ENCODE data around the gene USP49.

Gene USP49

GRCh38 chr6:41877051-41877680, 18.0 kb downstream of the USP49 start:
- ATAC-seq (ENCODE audit: insufficient read depth, low read depth) (no peak), DNase-seq (no peak)
- peaks cover 2% of the 10 kb centered on the region; the same call in 1 of the 2 replicates for H3K36me3 ChIP-seq (ENCODE audit: insufficient read depth, low read length)
- H3K27ac ChIP-seq (ENCODE audit: low read length), result no peak overlapping the region
- H3K9ac ChIP-seq (ENCODE audit: low read depth, low read length), result no peak overlapping the region
- no peaks in the 10 kb centered on the region for H3K4me1 ChIP-seq (ENCODE audit: insufficient read depth, low read length)
- peaks cover 2% of the 10 kb centered on the region; the same call in 1 of the 2 replicates for H4K20me1 ChIP-seq (ENCODE audit: insufficient read depth, low read length)
- peaks cover 48% of the 10 kb centered on the region for H3K79me2 ChIP-seq (ENCODE audit: insufficient read depth, low read length)
- no peak overlapping the region for H3K4me2 ChIP-seq (ENCODE audit: insufficient read depth, low read length)
- no peak overlapping the region for H2AFZ ChIP-seq (ENCODE audit: low read depth, low read length)
- no peaks in the 10 kb centered on the region for H3K27me3 ChIP-seq (ENCODE audit: insufficient read depth, low read length, poor library complexity)
- no peak overlapping the region for H3K4me3 ChIP-seq (ENCODE audit: low read depth in 1 of 2, low read length in 2 of 2)
- H3K9me3 ChIP-seq (ENCODE audit: insufficient read depth, low read length, severe bottlenecking), result no peaks in the 10 kb centered on the region
- TF ChIP-seq EZH2 (IDR thresholded peaks at IDR 0.05; ENCODE audit: borderline replicate concordance, low read depth, low read length, severe bottlenecking) (no peak), CTCF (IDR thresholded peaks at IDR 0.05; ENCODE audit: borderline replicate concordance, extremely low read depth, low read length, poor library complexity, severe bottlenecking) (no peak)

- Histone ChIP-seq H3K36me3 (ENCODE audit: insufficient read depth, low read length) (peaks cover 18% of the 10 kb centered on the region), H3K27ac (ENCODE audit: low read length) (no peak overlapping the region), H3K27me3 (ENCODE audit: insufficient read depth, low read length, poor library complexity) (no peaks in the 10 kb centered on the region), H3K4me2 (ENCODE audit: insufficient read depth, low read length) (no peak overlapping the region), H2AFZ (ENCODE audit: low read depth, low read length) (no peak overlapping the region), H4K20me1 (ENCODE audit: insufficient read depth, low read length) (no peaks in the 10 kb centered on the region), H3K4me1 (ENCODE audit: insufficient read depth, low read length) (no peaks in the 10 kb centered on the region), H3K9ac (ENCODE audit: low read depth, low read length) (no peak overlapping the region), H3K79me2 (ENCODE audit: insufficient read depth, low read length) (peaks cover 37% of the 10 kb centered on the region), H3K9me3 (ENCODE audit: insufficient read depth, low read length, severe bottlenecking) (no peaks in the 10 kb centered on the region), H3K4me3 (ENCODE audit: low read depth in 1 of 2, low read length in 2 of 2) (no peak overlapping the region)
- DNase-seq, result no peak
- TF ChIP-seq CTCF (IDR thresholded peaks at IDR 0.05; ENCODE audit: borderline replicate concordance, extremely low read depth, low read length, poor library complexity, severe bottlenecking) (no peak), EZH2 (IDR thresholded peaks at IDR 0.05; ENCODE audit: borderline replicate concordance, low read depth, low read length, severe bottlenecking) (no peak)
- ATAC-seq (ENCODE audit: insufficient read depth, low read depth), result no peak
Measured at GRCh38 chr6:41874741-41875140, 20.4 kb downstream of the USP49 start.

- Histone ChIP-seq H3K27ac (ENCODE audit: low read length) (no peak overlapping the region), H3K9ac (ENCODE audit: low read depth, low read length) (no peak overlapping the region), H3K79me2 (ENCODE audit: insufficient read depth, low read length) (peaks cover 17% of the 10 kb centered on the region; the same call in 1 of the 2 replicates), H4K20me1 (ENCODE audit: insufficient read depth, low read length) (no peaks in the 10 kb centered on the region), H3K36me3 (ENCODE audit: insufficient read depth, low read length) (peaks cover 24% of the 10 kb centered on the region), H3K4me1 (ENCODE audit: insufficient read depth, low read length) (no peaks in the 10 kb centered on the region), H3K27me3 (ENCODE audit: insufficient read depth, low read length, poor library complexity) (no peaks in the 10 kb centered on the region), H2AFZ (ENCODE audit: low read depth, low read length) (no peak overlapping the region), H3K9me3 (ENCODE audit: insufficient read depth, low read length, severe bottlenecking) (no peaks in the 10 kb centered on the region), H3K4me3 (ENCODE audit: low read depth in 1 of 2, low read length in 2 of 2) (no peak overlapping the region), H3K4me2 (ENCODE audit: insufficient read depth, low read length) (no peak overlapping the region)
- TF ChIP-seq EZH2 (IDR thresholded peaks at IDR 0.05; ENCODE audit: borderline replicate concordance, low read depth, low read length, severe bottlenecking) (no peak), CTCF (IDR thresholded peaks at IDR 0.05; ENCODE audit: borderline replicate concordance, extremely low read depth, low read length, poor library complexity, severe bottlenecking) (no peak)
- ATAC-seq (ENCODE audit: insufficient read depth, low read depth) (no peak), DNase-seq (no peak)
Measured at GRCh38 chr6:41872147-41872546, 23.0 kb downstream of the USP49 start.

Measured in DND-41 (cell line).